MCF 10A (cell line): ENCODE data around the gene C1QTNF12. TPM values are rescaled to one million over a fixed set of nuclear protein-coding genes. Genes with fewer than 3 reads are reported as not detected.

Experiments
- BruUV-seq: library from RNA; stranded (reverse); fragments of 400-500 nt; replicated peaks from 2 replicates; lab custom pipeline; 2021; lab: Mats Ljungman, UMichigan
- CTCF ChIA-PET: fragments of 300-600 bp; sonication (Branson Sonifier 250); formaldehyde crosslinking; extraction: SDS; loops from one replicate; lab custom pipeline; 2021; ENCODE audit warnings: antibody characterized with exemption, inconsistent platforms; lab: Yijun Ruan, JAX
- POLR2A ChIA-PET: fragments of 300-600, 350-650 bp; sonication (Branson Sonifier 250); formaldehyde crosslinking; extraction: SDS; loops from one replicate; lab custom pipeline; 2020; ENCODE audit warnings: antibody characterized with exemption, inconsistent platforms; lab: Yijun Ruan, JAX
- DNase-seq: peaks from one replicate; pipeline ENCODE4 v3.0.0-alpha.2; 2018; ENCODE audit not compliant: unreplicated experiment
- H3K27ac Mint-ChIP-seq: one replicate; pipeline ENCODE4 v1.8.0; 2022; ENCODE audit warnings: mild to moderate bottlenecking, low read depth, mixed read lengths; ENCODE audit not compliant: unreplicated experiment
- H3K27me3 Mint-ChIP-seq: one replicate; pipeline ENCODE4 v1.8.0; 2022; ENCODE audit warnings: mixed read lengths; ENCODE audit not compliant: insufficient read depth, unreplicated experiment
- H3K36me3 Mint-ChIP-seq: one replicate; pipeline ENCODE4 v1.8.0; 2022; ENCODE audit warnings: mild to moderate bottlenecking, moderate library complexity, mixed read lengths; ENCODE audit not compliant: insufficient read depth, unreplicated experiment
- H3K4me1 Mint-ChIP-seq: one replicate; pipeline ENCODE4 v1.8.0; 2022; ENCODE audit warnings: mixed read lengths; ENCODE audit not compliant: insufficient read depth, unreplicated experiment
- H3K4me3 Mint-ChIP-seq: one replicate; pipeline ENCODE4 v1.8.0; 2022; ENCODE audit warnings: mild to moderate bottlenecking, moderate library complexity, mixed read lengths; ENCODE audit not compliant: unreplicated experiment
- H3K9me3 Mint-ChIP-seq: one replicate; pipeline ENCODE4 v1.8.0; 2022; ENCODE audit warnings: mixed read lengths; ENCODE audit not compliant: unreplicated experiment
- intact Hi-C: fragments of 100-400 bp; cut with micrococcal nuclease; formaldehyde crosslinking; loops from 2 replicates; pipeline ENCODE4 v1.14.1; 2022
- total RNA-seq: library from RNA; stranded (reverse); gene quantifications from 2 replicates; pipeline ENCODE4 v1.2.3, GENCODE V29; 2022
- TF ChIP-seq, protein P1 (sequence below): fragments of 200-600 bp; IDR thresholded peaks from one replicate; pipeline ENCODE4 v1.8.0; 2022; ENCODE audit warnings: antibody characterized with exemption, mild to moderate bottlenecking; ENCODE audit not compliant: unreplicated experiment

The C1QTNF12 gene
- total RNA-seq, 1 experiment from 2014 or later: 1.5 TPM

DNA sequence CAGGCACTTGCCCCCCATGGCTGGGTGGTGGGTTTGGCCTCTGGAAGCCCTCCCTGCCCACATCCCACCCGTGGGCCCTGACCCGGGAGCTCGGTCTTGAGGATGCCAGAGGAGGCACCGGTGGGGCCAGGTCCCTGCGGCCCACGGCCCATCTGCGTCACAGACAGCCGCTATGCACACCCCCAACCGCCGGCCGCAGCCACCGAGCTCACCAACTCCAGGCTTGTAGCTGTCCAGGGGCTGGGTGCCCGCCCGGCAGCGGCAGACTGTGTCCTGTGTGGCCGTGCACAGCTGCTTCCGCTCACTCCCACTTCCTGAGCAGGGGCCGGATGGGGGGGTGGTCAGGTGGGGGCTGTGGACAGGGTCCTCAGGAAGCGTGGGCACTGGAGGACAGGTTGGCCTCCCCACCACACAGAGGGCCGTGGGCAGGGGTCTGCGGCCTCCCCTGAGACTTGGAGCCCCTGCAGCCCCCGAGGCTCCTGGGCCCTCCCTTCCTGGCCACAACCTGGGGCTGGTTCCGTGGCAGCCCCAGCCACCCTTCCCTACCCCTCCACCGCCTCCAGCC is 33.7 kb downstream of the C1QTNF12 start:
- H3K9me3 Mint-ChIP-seq: no peaks in the 10 kb centered on the region
- peaks cover 12% of the 10 kb centered on the region for H3K36me3 Mint-ChIP-seq
- H3K4me1 Mint-ChIP-seq: peaks cover 13% of the 10 kb centered on the region
- H3K4me3 Mint-ChIP-seq: no peak overlapping the region
- no peak for DNase-seq
- TF ChIP-seq, protein P1, sequence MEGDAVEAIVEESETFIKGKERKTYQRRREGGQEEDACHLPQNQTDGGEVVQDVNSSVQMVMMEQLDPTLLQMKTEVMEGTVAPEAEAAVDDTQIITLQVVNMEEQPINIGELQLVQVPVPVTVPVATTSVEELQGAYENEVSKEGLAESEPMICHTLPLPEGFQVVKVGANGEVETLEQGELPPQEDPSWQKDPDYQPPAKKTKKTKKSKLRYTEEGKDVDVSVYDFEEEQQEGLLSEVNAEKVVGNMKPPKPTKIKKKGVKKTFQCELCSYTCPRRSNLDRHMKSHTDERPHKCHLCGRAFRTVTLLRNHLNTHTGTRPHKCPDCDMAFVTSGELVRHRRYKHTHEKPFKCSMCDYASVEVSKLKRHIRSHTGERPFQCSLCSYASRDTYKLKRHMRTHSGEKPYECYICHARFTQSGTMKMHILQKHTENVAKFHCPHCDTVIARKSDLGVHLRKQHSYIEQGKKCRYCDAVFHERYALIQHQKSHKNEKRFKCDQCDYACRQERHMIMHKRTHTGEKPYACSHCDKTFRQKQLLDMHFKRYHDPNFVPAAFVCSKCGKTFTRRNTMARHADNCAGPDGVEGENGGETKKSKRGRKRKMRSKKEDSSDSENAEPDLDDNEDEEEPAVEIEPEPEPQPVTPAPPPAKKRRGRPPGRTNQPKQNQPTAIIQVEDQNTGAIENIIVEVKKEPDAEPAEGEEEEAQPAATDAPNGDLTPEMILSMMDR: no peak
- POLR2A ChIA-PET: no interaction called here
- CTCF ChIA-PET: interaction anchor here (0.6 kb wide), 1 partner anchor 77 kb away, joined by 3 read pairs; no protein-coding TSS in a partner anchor
- intact Hi-C loops: no loop called here
- no TSS peak for BruUV-seq
- no peaks in the 10 kb centered on the region for H3K27me3 Mint-ChIP-seq
- H3K27ac Mint-ChIP-seq: no peak overlapping the region

DNA sequence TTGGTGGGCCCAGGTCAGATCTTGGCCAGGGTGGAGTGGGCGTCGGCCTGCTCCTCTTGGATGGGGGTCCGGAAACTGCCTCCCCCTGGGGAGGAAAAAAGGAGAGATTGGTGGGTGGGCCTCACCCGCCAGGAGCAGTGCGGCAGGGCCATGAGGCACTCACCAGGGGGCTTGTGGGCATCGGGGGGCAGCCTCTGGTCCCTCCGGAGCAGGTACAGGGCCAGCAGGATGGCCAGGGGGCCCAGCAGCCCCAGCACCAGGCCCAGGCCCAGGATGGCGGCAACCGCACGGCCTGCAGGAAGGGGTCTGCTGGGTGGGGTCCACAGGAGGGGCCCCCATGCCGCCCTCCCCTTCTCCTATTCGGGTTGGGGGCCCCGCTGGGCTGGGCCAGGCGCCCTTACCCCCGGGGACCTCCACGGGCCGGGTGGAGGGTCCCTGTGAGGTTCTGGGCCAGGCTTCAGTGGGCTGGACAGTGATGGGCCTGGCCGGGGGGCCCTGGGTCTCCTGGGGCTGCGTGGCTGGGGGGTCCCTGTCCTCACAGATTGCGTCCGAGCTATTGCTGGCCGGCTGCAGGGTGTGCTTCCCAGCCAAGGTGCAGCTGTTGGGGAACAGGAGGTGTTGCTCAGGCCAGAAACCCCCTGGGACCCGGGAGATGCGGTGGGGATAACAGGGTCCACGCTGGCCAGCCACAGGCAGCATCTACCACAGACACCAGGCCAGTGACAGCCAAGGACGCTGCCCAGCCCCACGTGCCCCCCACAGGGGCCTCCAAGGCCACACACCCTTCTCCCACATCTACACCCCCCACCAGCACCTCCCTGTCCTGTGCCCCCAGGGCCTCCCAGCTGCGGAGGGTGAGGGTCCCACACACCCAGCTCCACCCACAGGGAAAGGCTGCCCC is 34.7 kb downstream of the C1QTNF12 start:
- no TSS peak for BruUV-seq
- no peak for DNase-seq
- H3K4me3 Mint-ChIP-seq: no peak overlapping the region
- H3K27me3 Mint-ChIP-seq: no peaks in the 10 kb centered on the region
- H3K4me1 Mint-ChIP-seq: peaks cover 15% of the 10 kb centered on the region
- TF ChIP-seq, protein P1: no peak
- ChIA-PET CTCF (no interaction called here), POLR2A (no interaction called here)
- intact Hi-C loops: no loop called here
- H3K27ac Mint-ChIP-seq: no peak overlapping the region
- H3K36me3 Mint-ChIP-seq: peaks cover 10% of the 10 kb centered on the region
- no peaks in the 10 kb centered on the region for H3K9me3 Mint-ChIP-seq

DNA sequence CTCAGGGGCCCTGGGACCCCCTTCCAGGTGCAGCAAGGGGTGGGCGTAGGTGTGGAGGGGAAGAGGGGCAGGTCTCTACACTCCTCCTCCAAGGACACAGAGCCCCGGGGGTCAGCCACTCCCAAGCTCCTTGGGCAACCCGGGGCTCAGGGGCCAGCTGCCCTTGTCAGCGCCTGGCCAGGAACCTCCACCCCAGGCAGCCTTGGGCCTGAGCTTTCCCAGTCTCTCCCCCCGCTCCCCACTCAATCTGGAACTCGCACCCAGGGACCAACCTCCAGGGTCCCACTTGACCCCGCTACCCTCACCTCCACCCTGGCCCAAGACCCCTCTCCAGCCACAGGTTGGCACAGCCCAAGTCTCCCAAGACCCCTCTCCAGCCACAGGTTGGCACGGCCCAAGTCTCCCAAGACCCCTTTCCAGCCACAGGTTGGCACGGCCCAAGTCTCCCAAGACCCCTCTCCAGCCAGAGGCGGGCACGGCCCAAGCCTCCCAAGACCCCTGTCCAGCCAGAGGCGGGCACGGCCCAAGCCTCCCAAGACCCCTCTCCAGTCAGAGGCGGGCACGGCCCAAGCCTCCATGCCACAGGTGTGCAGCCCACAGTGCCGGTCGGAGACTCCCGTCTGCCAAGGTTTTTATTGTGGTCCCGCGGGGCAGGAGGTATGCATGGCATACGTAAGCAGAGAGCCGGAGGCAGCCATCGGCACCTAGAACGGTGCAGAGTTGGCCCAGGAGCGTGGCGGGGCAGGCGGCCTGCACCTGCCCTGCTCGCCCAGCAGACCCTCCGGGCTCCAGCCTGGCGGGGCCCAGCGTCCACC is 35.6 kb downstream of the C1QTNF12 start:
- TF ChIP-seq, protein P1: no peak
- Mint-ChIP-seq H3K27ac (no peak overlapping the region), H3K4me1 (peaks cover 15% of the 10 kb centered on the region), H3K9me3 (no peaks in the 10 kb centered on the region), H3K36me3 (peaks cover 5% of the 10 kb centered on the region), H3K4me3 (no peak overlapping the region), H3K27me3 (no peaks in the 10 kb centered on the region)
- intact Hi-C loops: no loop called here
- DNase-seq: no peak
- ChIA-PET CTCF (no interaction called here), POLR2A (interaction anchor here (0.6 kb wide), 1 partner anchor 100 kb away, joined by 3 read pairs; no protein-coding TSS in a partner anchor)
- BruUV-seq: no TSS peak
